DMS53 treated with DMSO at 0.1 percent for 48 hours (cell line): ENCODE data around the gene DCK.
"Not testable (repeated sequence)": the region's sequence is repeated elsewhere in the genome, so short reads cannot be mapped to it uniquely, and the experiment has no call there.

ENCODE experiments used
- DNase-seq: peaks from one replicate; lab custom pipeline; 2025; ENCODE audit not compliant: unreplicated experiment; lab: John Stamatoyannopoulos, UW

Gene DCK

GRCh38 chr4:70999639-71000038 lies 6.2 kb downstream of the DCK start:
- DNase-seq, result not testable (repeated sequence)

- DNase-seq, result not testable (repeated sequence)
Measured at GRCh38 chr4:71001363-71001762, 7.9 kb downstream of the DCK start.

GRCh38 chr4:71004281-71004851 lies 10.9 kb downstream of the DCK start:
- DNase-seq, result no peak

- not testable (repeated sequence) for DNase-seq
Measured at GRCh38 chr4:71005025-71005424, 11.6 kb downstream of the DCK start.

GRCh38 chr4:71006203-71006907 lies 12.9 kb downstream of the DCK start:
- DNase-seq, result no peak

GRCh38 chr4:71008196-71008595 lies 14.7 kb downstream of the DCK start:
- DNase-seq, result no peak

GRCh38 chr4:71009086-71009485 lies 15.6 kb downstream of the DCK start:
- DNase-seq, result no peak

- DNase-seq, result peak; percentile 25
Measured at GRCh38 chr4:71009890-71010588, 16.6 kb downstream of the DCK start.

- DNase-seq, result no peak
Measured at GRCh38 chr4:71011451-71011850, 18.0 kb downstream of the DCK start.

GRCh38 chr4:71017391-71017790 lies 23.9 kb downstream of the DCK start:
- not testable (repeated sequence) for DNase-seq

- no peak for DNase-seq
Measured at GRCh38 chr4:71020611-71021010, 27.2 kb downstream of the DCK start.

GRCh38 chr4:71025654-71026053 lies 32.2 kb downstream of the DCK start:
- no peak for DNase-seq

GRCh38 chr4:71026086-71026485 lies 32.6 kb downstream of the DCK start:
- peak; percentile 17 for DNase-seq

- DNase-seq, result no peak
Measured at GRCh38 chr4:71027611-71028010, 34.2 kb downstream of the DCK start.

GRCh38 chr4:71029504-71029903 lies 36.1 kb downstream of the DCK start:
- no peak for DNase-seq

GRCh38 chr4:71032106-71032505 lies 38.7 kb downstream of the DCK start:
- not testable (repeated sequence) for DNase-seq

- no peak for DNase-seq
Measured at GRCh38 chr4:71045256-71045655, 51.8 kb downstream of the DCK start.

GRCh38 chr4:71049395-71049794 lies 55.9 kb downstream of the DCK start:
- DNase-seq, result no peak

- DNase-seq, result no peak
Measured at GRCh38 chr4:71050809-71051208, 57.4 kb downstream of the DCK start.

GRCh38 chr4:71052034-71052433 lies 58.6 kb downstream of the DCK start:
- DNase-seq, result no peak

GRCh38 chr4:71052716-71053115 lies 59.3 kb downstream of the DCK start:
- no peak for DNase-seq

GRCh38 chr4:71053613-71054012 lies 60.2 kb downstream of the DCK start:
- DNase-seq, result not testable (repeated sequence)
